Stomach (tissue), 9 donors: ENCODE data around the gene ATP5F1B. TPM values are rescaled to one million over a fixed set of nuclear protein-coding genes. Genes with fewer than 3 reads are reported as not detected.

ENCODE experiments used
- DNase-seq, 2 donors: peaks; one replicate each; pipeline versions ENCODE4 v3.0.0 to v3.0.0-alpha.2; 2013 to 2019
- H3K27ac ChIP-seq, 5 donors: fragments of 200-600 bp in 4 of 5; sonication (generic) in 4 of 5; one replicate each; pipeline ENCODE4 v1.5.1; 2013 to 2019; ENCODE audit warnings: mild to moderate bottlenecking in 1 of 5, moderate library complexity in 1 of 5
- H3K27me3 ChIP-seq, 3 donors: fragments of 200-600 bp; sonication (generic); one replicate each; pipeline ENCODE4 v1.5.1; 2017 to 2019; ENCODE audit warnings: mixed run types in 1 of 3
- H3K36me3 ChIP-seq, 4 donors: fragments of 200-600 bp; sonication (generic); 1 replicate in 3 of 4; 2 replicates in 1 of 4; pipeline ENCODE4 v1.5.1; 2016 to 2019
- H3K4me1 ChIP-seq, 4 donors: fragments of 200-600 bp; sonication (generic); one replicate each; pipeline ENCODE4 v1.5.1; 2016 to 2019
- H3K4me3 ChIP-seq, 4 donors: fragments of 200-600 bp; sonication (generic) in 3 of 4; one replicate each; pipeline ENCODE4 v1.5.1; 2016 to 2019; ENCODE audit warnings: mild to moderate bottlenecking in 1 of 4
- H3K9me3 ChIP-seq, 4 donors: fragments of 200-600 bp; sonication (generic); one replicate each; pipeline ENCODE4 v1.5.1; 2016 to 2019
- CTCF ChIP-seq, 7 experiments: fragments of 450-650 bp in 4 of 7; fragments of 200-600 bp in 3 of 7; sonication (generic) in 3 of 7; IDR thresholded peaks; one replicate each; pipeline ENCODE4 v1.5.1; 2016 to 2019; ENCODE audit warnings: antibody characterized with exemption in 7 of 7, control low read depth in 2 of 7, mild to moderate bottlenecking in 1 of 7
- EP300 ChIP-seq: sonication (generic); formaldehyde crosslinking; IDR thresholded peaks from one replicate; pipeline ENCODE4 v1.6.1; 2017; ENCODE audit warnings: antibody characterized with exemption
- POLR2A ChIP-seq, 4 donors: fragments of 450-650 bp; IDR thresholded peaks; one replicate each; pipeline ENCODE4 v1.6.1; 2016; ENCODE audit warnings: antibody characterized with exemption in 4 of 4, control low read depth in 2 of 4, mild to moderate bottlenecking in 1 of 4, moderate library complexity in 1 of 4
- POLR2AphosphoS5 ChIP-seq, 3 donors: sonication (generic); formaldehyde crosslinking; IDR thresholded peaks; one replicate each; pipeline ENCODE4 v1.6.1; 2016; ENCODE audit warnings: antibody characterized with exemption in 3 of 3
- WGBS, 5 donors: extraction: QIAGEN DNeasy Blood & Tissue Kit in 3 of 5; methylation state at CpG; one replicate each; pipeline versions ENCODE4 v1.1.5 to v1.1.7; 2013 to 2018; 5-methylcytosine and 5-hydroxymethylcytosine counted together
- intact Hi-C: fragments of 100-400 bp; cut with DNase I; formaldehyde crosslinking; loops from one replicate; pipeline ENCODE4 v1.15.1; 2023; ENCODE audit warnings: low total_unique reads
- polyA plus RNA-seq, 3 donors: library from polyadenylated mRNA; stranded (reverse); fragments of 200-250 nt; gene quantifications; one replicate each; pipeline ENCODE4 v1.2.3, GENCODE V29; 2013
- total RNA-seq, 5 donors: library from RNA; depleted of rRNA; stranded (reverse); fragments of >200 nt; gene quantifications; one replicate each; pipeline versions ENCODE4 v1.1.0 to v1.2.3, GENCODE V29; 2014 to 2016
- donor health status: healthy with polysubstance abuse.
- donor health status: Bipolar disorder and iron deficiency.
- donor health status: healthy.

ATP5F1B gene
- total and polyA plus RNA-seq, 8 donors: 183 to 604 (median 478) TPM

GRCh38 chr12:56645201-56645716 lies 525 bp downstream of the ATP5F1B start:
- Histone ChIP-seq H3K4me1 (peaks cover 11 to 55% (median 45%) of the 10 kb centered on the region in 4 donors), H3K4me3 (peak overlapping the region; percentile 84 to 98 (median 90)), H3K36me3 (peaks cover 41 to 44% (median 43%) of the 10 kb centered on the region in 4 donors), H3K27ac (peak overlapping the region; percentile 92 to 97 (median 95)), H3K27me3 (no peaks in the 10 kb centered on the region), H3K9me3 (no peaks in the 10 kb centered on the region)
- WGBS, 5 donors: 0% methylated on average over 29 of the region's 29 CpGs
- TF ChIP-seq EP300 (no peak), CTCF (IDR thresholded peaks at IDR 0.05) (no peak), POLR2A (IDR thresholded peaks at IDR 0.05) (no peak), POLR2AphosphoS5 (IDR thresholded peaks at IDR 0.05) (no peak)
- intact Hi-C loops: loop anchor here (10.0 kb wide), 1 partner anchor 80 kb away; the partner anchor contains the start of gene NACA
- DNase-seq: peak in 1 of 2 donors; percentile 54

DNA sequence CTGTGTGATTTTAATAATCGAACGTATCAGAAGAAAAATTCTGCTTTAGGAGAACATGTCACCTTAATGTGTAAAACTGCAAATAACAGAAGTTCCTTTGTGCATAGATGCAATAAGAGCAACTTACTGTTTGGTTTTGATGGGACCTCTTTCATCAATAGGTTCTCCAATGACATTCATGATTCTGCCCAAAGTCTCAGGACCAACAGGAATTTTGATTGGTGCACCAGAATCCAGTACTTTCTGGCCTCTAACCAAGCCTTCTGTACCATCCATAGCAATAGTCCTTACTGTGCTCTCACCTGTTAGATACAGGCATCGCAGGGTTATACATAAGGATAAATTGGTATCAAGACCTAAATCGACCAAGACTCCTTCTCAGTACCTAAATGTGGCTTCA lies 1.1 kb downstream of the ATP5F1B start:
- Histone ChIP-seq H3K4me3 (peak overlapping the region; percentile 84 to 98 (median 90)), H3K4me1 (peaks cover 11 to 57% (median 47%) of the 10 kb centered on the region in 4 donors), H3K27ac (peak overlapping the region; percentile 92 to 97 (median 95)), H3K36me3 (peaks cover 47 to 50% (median 49%) of the 10 kb centered on the region in 4 donors), H3K27me3 (no peaks in the 10 kb centered on the region), H3K9me3 (no peaks in the 10 kb centered on the region)
- intact Hi-C loops: loop anchor here (10.0 kb wide), 1 partner anchor 80 kb away; the partner anchor contains the start of gene NACA
- TF ChIP-seq POLR2A (IDR thresholded peaks at IDR 0.05) (no peak), CTCF (IDR thresholded peaks at IDR 0.05) (no peak), POLR2AphosphoS5 (IDR thresholded peaks at IDR 0.05) (no peak), EP300 (no peak)
- peak in 1 of 2 donors; percentile 26 for DNase-seq
- 17 to 33% (median 26%) methylated on average over 4 of the region's 4 CpGs for WGBS, 5 donors

DNA sequence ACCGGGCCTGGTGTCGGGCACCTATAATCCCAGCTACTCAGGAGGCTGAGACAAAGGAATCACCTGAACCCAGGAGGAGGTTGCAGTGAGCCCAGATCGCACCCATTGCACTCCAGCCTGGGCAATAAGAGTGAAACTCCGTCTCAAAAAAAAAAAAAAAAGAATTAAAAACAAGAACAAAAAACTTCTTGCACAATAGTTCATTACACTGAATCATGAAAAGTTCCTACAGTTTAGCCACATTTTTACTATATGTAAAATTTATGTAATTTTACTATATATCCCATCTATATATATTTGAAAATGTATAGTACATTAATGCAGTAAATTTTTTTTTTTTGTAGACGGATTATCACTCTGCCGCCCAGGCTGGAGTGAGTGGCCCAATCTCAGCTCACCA lies 4.6 kb downstream of the ATP5F1B start:
- no peaks in the 10 kb centered on the region for H3K27me3 ChIP-seq
- no peak overlapping the region for H3K4me3 ChIP-seq
- no peaks in the 10 kb centered on the region for H3K9me3 ChIP-seq
- no peak for TF ChIP-seq POLR2A (IDR thresholded peaks at IDR 0.05)
- no peak for TF ChIP-seq POLR2AphosphoS5 (IDR thresholded peaks at IDR 0.05)
- TF ChIP-seq CTCF (IDR thresholded peaks at IDR 0.05): no peak
- no peak for TF ChIP-seq EP300
- peaks cover 68 to 73% (median 72%) of the 10 kb centered on the region in 4 donors for H3K36me3 ChIP-seq
- no peak for DNase-seq
- no peak overlapping the region for H3K27ac ChIP-seq
- H3K4me1 ChIP-seq: peaks cover 16 to 77% (median 59%) of the 10 kb centered on the region in 4 donors
- intact Hi-C loops: loop anchor here (10.0 kb wide), 1 partner anchor 84 kb away; the partner anchor contains the start of gene NACA
- 73 to 84% (median 82%) methylated on average over 6 of the region's 6 CpGs for WGBS, 5 donors

GRCh38 chr12:56637621-56638020 lies 8.2 kb downstream of the ATP5F1B start:
- H3K27me3 ChIP-seq: no peaks in the 10 kb centered on the region
- H3K4me1 ChIP-seq: peaks cover 29 to 86% (median 66%) of the 10 kb centered on the region in 4 donors
- no peak for DNase-seq
- peak overlapping the region in 4 of 5 donors; percentile 89 to 96 (median 95) for H3K27ac ChIP-seq
- intact Hi-C loops: loop anchor here (10.0 kb wide), 1 partner anchor 47 kb away; the partner anchor contains the start of gene PTGES3
- TF ChIP-seq EP300 (no peak), POLR2A (IDR thresholded peaks at IDR 0.05) (no peak), CTCF (IDR thresholded peaks at IDR 0.05) (no peak), POLR2AphosphoS5 (IDR thresholded peaks at IDR 0.05) (no peak)
- no peak overlapping the region for H3K4me3 ChIP-seq
- H3K36me3 ChIP-seq: peaks cover 51 to 53% (median 52%) of the 10 kb centered on the region in 4 donors
- WGBS, 5 donors: 45 to 63% (median 56%) methylated on average over 2 of the region's 2 CpGs
- H3K9me3 ChIP-seq: no peaks in the 10 kb centered on the region
